ENCODE measurements around the gene PUSL1. TPM values are rescaled to one million over a fixed set of nuclear protein-coding genes. Genes with fewer than 3 reads are reported as not detected.

The PUSL1 gene
- total and polyA plus RNA-seq, 2 of the 13 experiments (the other 11 are each of a cell fraction or from before 2014, with no cell fraction given), result 8.3 to 22.2 TPM

- 0 out of 2 replicates have a peak, but pooled peaks have one; percentile 47 for TF ChIP-seq PRDM10 (CRISPR knock-in tag; IDR thresholded peaks at IDR 0.05; ENCODE audit: low read depth)
- peak; percentile 74 for TF ChIP-seq TCF7 (IDR thresholded peaks at IDR 0.05; ENCODE audit: low read depth)
- no peak for TF ChIP-seq ZBED4 (CRISPR knock-in tag; IDR thresholded peaks at IDR 0.05; ENCODE audit: borderline replicate concordance)
- TF ChIP-seq THAP8 (CRISPR knock-in tag; IDR thresholded peaks at IDR 0.05; ENCODE audit: borderline replicate concordance), result 0 out of 2 replicates have a peak, but pooled peaks have one; percentile 75
- no peak; the same call in 1 of the 2 replicates for TF ChIP-seq ZBTB7A (CRISPR knock-in tag; IDR thresholded peaks at IDR 0.05)
- TF ChIP-seq ZNF782 (CRISPR knock-in tag; IDR thresholded peaks at IDR 0.05; ENCODE audit: borderline replicate concordance), result no peak
- no peak for TF ChIP-seq ZNF33A (CRISPR knock-in tag; IDR thresholded peaks at IDR 0.05; ENCODE audit: borderline replicate concordance)
- TF ChIP-seq BRD4 (CRISPR knock-in tag; IDR thresholded peaks at IDR 0.05), result no peak
- TF ChIP-seq SOX6 (IDR thresholded peaks at IDR 0.05), result no peak
- peak; percentile 97 for TF ChIP-seq SOX6 (CRISPR knock-in tag; IDR thresholded peaks at IDR 0.05)
- no peak for TF ChIP-seq ZBTB3 (CRISPR knock-in tag; IDR thresholded peaks at IDR 0.05; ENCODE audit: borderline replicate concordance, low read depth)
- no peak for TF ChIP-seq ZNF557 (CRISPR knock-in tag; IDR thresholded peaks at IDR 0.05)
- no peak for TF ChIP-seq ZNF629 (CRISPR knock-in tag; conservative IDR thresholded peaks at IDR 0.05)
- peak; percentile 84 for TF ChIP-seq SOX13 (IDR thresholded peaks at IDR 0.05)
- TF ChIP-seq SOX13 (CRISPR knock-in tag; conservative IDR thresholded peaks at IDR 0.05 in 1 of 2, IDR thresholded peaks at IDR 0.05 in 1 of 2), result peak in 1 of 2 experiments; percentile 98; a peak in 2 of 4 replicates
- no peak for TF ChIP-seq CREB3 (CRISPR knock-in tag; IDR thresholded peaks at IDR 0.05)
- peak; percentile 74 for TF ChIP-seq BCL6 (CRISPR knock-in tag; IDR thresholded peaks at IDR 0.05)
- TF ChIP-seq SNAPC2 (CRISPR knock-in tag; IDR thresholded peaks at IDR 0.05), result peak; percentile 92
- TF ChIP-seq ZNF460 (CRISPR knock-in tag; IDR thresholded peaks at IDR 0.05; ENCODE audit: borderline replicate concordance), result no peak; the same call in 1 of the 2 replicates
- peak; percentile 65; the same call in 1 of the 2 replicates for TF ChIP-seq ZNF430 (CRISPR knock-in tag; IDR thresholded peaks at IDR 0.05)
- TF ChIP-seq PHB2 (IDR thresholded peaks at IDR 0.05; ENCODE audit: partially characterized antibody), result no peak
These were observed 51.5 kb downstream of the PUSL1 start (continued) for GRCh38 chr1:1359664-1360468.

All from HepG2 (cell line).